Brain microvascular endothelial cell (primary cell): ENCODE results near the gene GABRE.

ENCODE experiments used
- DNase-seq: peaks from one replicate; pipeline ENCODE4 v3.0.0-alpha.2; 2020
- H3K27ac ChIP-seq: fragments of 250-450 bp; sonication (Bioruptor Pico); 2 replicates; pipeline ENCODE4 v1.5.1; 2020; ENCODE audit warnings: mild to moderate bottlenecking, moderate library complexity
- H3K27me3 ChIP-seq: fragments of 250-450 bp; sonication (Bioruptor Pico); replicated peaks from 2 replicates; pipeline ENCODE4 v1.5.1; 2020; ENCODE audit warnings: mild to moderate bottlenecking
- H3K36me3 ChIP-seq: fragments of 250-450 bp; sonication (Bioruptor Pico); replicated peaks from 2 replicates; pipeline ENCODE4 v1.5.1; 2020; ENCODE audit warnings: mild to moderate bottlenecking
- H3K4me3 ChIP-seq: 2 replicates; pipeline ENCODE4 v1.5.1; 2011; ENCODE audit warnings: low read depth, mild to moderate bottlenecking, control low read depth, low read length, moderate library complexity
- in situ Hi-C: cut with HindIII; loops from 2 replicates; pipeline ENCODE4 v1.10.0; 2017; ENCODE audit warnings: low sequenced_read_pairs, low pct_ligation_motif_present
- TF ChIP-seq, protein P1 (sequence below): IDR thresholded peaks from 2 replicates; pipeline ENCODE4 v1.5.1; 2011; ENCODE audit warnings: low read depth, mild to moderate bottlenecking, moderate library complexity, low read length, control low read depth, inconsistent platforms; ENCODE audit errors: missing control alignments

Gene GABRE

GRCh38 chrX:151966236-151966635, 8.2 kb downstream of the GABRE start:
- TF ChIP-seq, protein P1, sequence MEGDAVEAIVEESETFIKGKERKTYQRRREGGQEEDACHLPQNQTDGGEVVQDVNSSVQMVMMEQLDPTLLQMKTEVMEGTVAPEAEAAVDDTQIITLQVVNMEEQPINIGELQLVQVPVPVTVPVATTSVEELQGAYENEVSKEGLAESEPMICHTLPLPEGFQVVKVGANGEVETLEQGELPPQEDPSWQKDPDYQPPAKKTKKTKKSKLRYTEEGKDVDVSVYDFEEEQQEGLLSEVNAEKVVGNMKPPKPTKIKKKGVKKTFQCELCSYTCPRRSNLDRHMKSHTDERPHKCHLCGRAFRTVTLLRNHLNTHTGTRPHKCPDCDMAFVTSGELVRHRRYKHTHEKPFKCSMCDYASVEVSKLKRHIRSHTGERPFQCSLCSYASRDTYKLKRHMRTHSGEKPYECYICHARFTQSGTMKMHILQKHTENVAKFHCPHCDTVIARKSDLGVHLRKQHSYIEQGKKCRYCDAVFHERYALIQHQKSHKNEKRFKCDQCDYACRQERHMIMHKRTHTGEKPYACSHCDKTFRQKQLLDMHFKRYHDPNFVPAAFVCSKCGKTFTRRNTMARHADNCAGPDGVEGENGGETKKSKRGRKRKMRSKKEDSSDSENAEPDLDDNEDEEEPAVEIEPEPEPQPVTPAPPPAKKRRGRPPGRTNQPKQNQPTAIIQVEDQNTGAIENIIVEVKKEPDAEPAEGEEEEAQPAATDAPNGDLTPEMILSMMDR: no peak
- Histone ChIP-seq H3K36me3 (peaks cover 40% of the 10 kb centered on the region), H3K27me3 (no peaks in the 10 kb centered on the region), H3K27ac (no peak overlapping the region), H3K4me3 (no peak overlapping the region)
- in situ Hi-C loops: no loop called here
- no peak for DNase-seq

- in situ Hi-C loops: no loop called here
- Histone ChIP-seq H3K27ac (no peak overlapping the region), H3K27me3 (no peaks in the 10 kb centered on the region), H3K36me3 (peaks cover 40% of the 10 kb centered on the region), H3K4me3 (no peak overlapping the region)
- DNase-seq: no peak
- TF ChIP-seq, protein P1: no peak
Measured at GRCh38 chrX:151962034-151962433, 12.4 kb downstream of the GABRE start.

DNA sequence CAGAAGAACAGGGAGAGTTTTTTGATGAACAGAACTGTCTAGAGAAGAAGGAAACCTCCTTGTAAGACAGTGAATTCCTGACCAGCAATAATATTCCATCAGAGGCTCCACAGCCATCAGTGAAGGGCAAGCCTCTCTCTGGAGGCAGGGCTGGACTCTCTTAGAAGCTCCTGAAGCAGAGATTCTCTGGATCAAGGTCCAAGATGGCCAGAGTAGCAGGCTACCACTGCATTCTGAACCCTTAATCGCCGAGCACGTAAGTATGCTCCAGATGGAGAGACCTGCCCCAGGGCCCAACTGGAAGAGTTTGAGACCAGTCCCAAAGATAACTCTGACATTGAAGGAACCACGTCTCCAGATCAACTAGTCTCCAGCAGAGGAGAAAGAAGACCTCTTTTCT, 16.4 kb downstream of the GABRE start:
- in situ Hi-C loops: no loop called here
- peaks cover 56% of the 10 kb centered on the region for H3K36me3 ChIP-seq
- H3K4me3 ChIP-seq: no peak overlapping the region
- no peaks in the 10 kb centered on the region for H3K27me3 ChIP-seq
- no peak overlapping the region for H3K27ac ChIP-seq
- TF ChIP-seq, protein P1: no peak
- DNase-seq: no peak

- H3K27ac ChIP-seq: no peak overlapping the region
- no peaks in the 10 kb centered on the region for H3K27me3 ChIP-seq
- peaks cover 41% of the 10 kb centered on the region for H3K36me3 ChIP-seq
- no peak overlapping the region for H3K4me3 ChIP-seq
- TF ChIP-seq, protein P1: no peak
- in situ Hi-C loops: no loop called here
- no peak for DNase-seq
Measured at GRCh38 chrX:151954730-151955129, 19.7 kb downstream of the GABRE start.

- in situ Hi-C loops: no loop called here
- Histone ChIP-seq H3K36me3 (no peaks in the 10 kb centered on the region), H3K27ac (no peak overlapping the region), H3K27me3 (no peaks in the 10 kb centered on the region), H3K4me3 (no peak overlapping the region)
- TF ChIP-seq, protein P1: no peak
- no peak for DNase-seq
Measured at GRCh38 chrX:151938172-151938571, 36.3 kb downstream of the GABRE start.

DNA sequence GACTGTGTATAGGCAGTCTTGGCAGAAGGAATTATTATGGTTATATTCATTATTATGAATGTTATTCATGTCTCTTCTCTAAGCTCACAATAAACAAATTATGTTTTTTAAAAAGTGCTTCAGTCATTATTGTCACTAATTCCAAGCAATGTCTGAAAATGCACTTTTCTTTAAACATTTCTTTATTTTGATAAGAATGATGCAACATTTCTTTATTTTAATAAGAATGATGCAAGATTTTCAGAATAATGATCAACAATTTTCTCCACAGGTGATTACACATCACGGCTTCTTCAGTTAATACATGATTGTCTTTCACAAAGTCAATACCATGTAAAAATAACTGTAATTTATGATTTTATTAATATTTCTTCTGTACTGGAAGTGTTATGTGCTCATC, 39.1 kb downstream of the GABRE start:
- no peak overlapping the region for H3K4me3 ChIP-seq
- H3K36me3 ChIP-seq: no peaks in the 10 kb centered on the region
- in situ Hi-C loops: no loop called here
- DNase-seq: no peak
- no peak overlapping the region for H3K27ac ChIP-seq
- TF ChIP-seq, protein P1: no peak
- no peaks in the 10 kb centered on the region for H3K27me3 ChIP-seq
